SK-N-SH (cell line): ENCODE data around the gene STARD3NL. TPM values are rescaled to one million over a fixed set of nuclear protein-coding genes. Genes with fewer than 3 reads are reported as not detected.
"Not testable (repeated sequence)": the region's sequence is repeated elsewhere in the genome, so short reads cannot be mapped to it uniquely, and the experiment has no call there.

ENCODE experiments used
- CTCF ChIA-PET: fragments of 300-600, 350-600 bp; formaldehyde crosslinking; extraction: SDS; loops from one replicate; lab custom pipeline; 2021; lab: Yijun Ruan, JAX
- POLR2A ChIA-PET: fragments of 350-600 bp; sonication (Branson Sonifier 250); formaldehyde crosslinking; extraction: SDS; loops from one replicate; lab custom pipeline; 2020; ENCODE audit warnings: antibody characterized with exemption, inconsistent platforms; lab: Yijun Ruan, JAX
- DNase-seq: peaks from one replicate; pipeline ENCODE4 v3.0.0; 2012
- H2AFZ ChIP-seq: fragments of 200-600 bp; sonication (generic); 2 replicates; pipeline ENCODE4 v1.8.1; 2016; ENCODE audit warnings: antibody characterized with exemption, mild to moderate bottlenecking, low read depth
- H3F3A ChIP-seq: fragments of 200-600 bp; sonication (generic); replicated peaks from 2 replicates; pipeline ENCODE3; 2016; ENCODE audit warnings: antibody characterized with exemption, mild to moderate bottlenecking; ENCODE audit not compliant: insufficient read depth
- H3K27ac ChIP-seq, 2 experiments: fragments of 200-500 bp in 1 of 2; fragments of 200-600 bp in 1 of 2; sonication (Bioruptor generic) in 1 of 2; sonication (generic), shearing (Covaris generic) in 1 of 2; 2 replicates each; pipeline versions ENCODE4 v1.5.1 to v1.6.1; 2014 to 2016; ENCODE audit warnings: low read depth in 2 of 2, inconsistent platforms in 1 of 2, low read length in 1 of 2, mild to moderate bottlenecking in 1 of 2, mixed read lengths in 1 of 2
- H3K27me3 ChIP-seq: fragments of 200-600 bp; sonication (generic), shearing (Covaris generic); 2 replicates; pipeline ENCODE4 v1.6.1; 2016; ENCODE audit warnings: mixed run types; ENCODE audit not compliant: insufficient read depth
- H3K36me3 ChIP-seq, 2 experiments: fragments of 200-500 bp in 1 of 2; fragments of 200-600 bp in 1 of 2; sonication (Bioruptor generic) in 1 of 2; sonication (generic) in 1 of 2; replicated peaks in 1 of 2; 2 replicates each; pipeline versions ENCODE3 to v1.5.1; 2014 to 2016; ENCODE audit warnings: low read length in 1 of 2, mild to moderate bottlenecking in 1 of 2; ENCODE audit not compliant: insufficient read depth in 2 of 2, control insufficient read depth in 1 of 2
- H3K4me1 ChIP-seq, 2 experiments: fragments of 200-500 bp in 1 of 2; fragments of 200-600 bp in 1 of 2; sonication (Bioruptor generic) in 1 of 2; sonication (generic), shearing (Covaris generic) in 1 of 2; 2 replicates each; pipeline versions ENCODE4 v1.5.1 to v1.6.1; 2014 to 2016; ENCODE audit warnings: low read depth in 1 of 2, low read length in 1 of 2, mixed run types in 1 of 2; ENCODE audit not compliant: insufficient read depth in 2 of 2, control insufficient read depth in 1 of 2
- H3K4me2 ChIP-seq: fragments of 200-600 bp; sonication (generic), shearing (Covaris generic); 2 replicates; pipeline ENCODE4 v1.6.1; 2017; ENCODE audit warnings: mixed run types
- H3K4me3 ChIP-seq, 2 experiments: fragments of 200-500 bp in 1 of 2; fragments of 200-600 bp in 1 of 2; sonication (Bioruptor generic) in 1 of 2; sonication (generic), shearing (Covaris generic) in 1 of 2; 2 replicates each; pipeline versions ENCODE4 v1.5.1 to v1.8.1; 2014 to 2016; ENCODE audit warnings: low read depth in 2 of 2, inconsistent platforms in 1 of 2, low read length in 1 of 2, mild to moderate bottlenecking in 1 of 2, mixed read lengths in 1 of 2, moderate library complexity in 1 of 2
- H3K79me2 ChIP-seq: fragments of 200-600 bp; sonication (generic); 2 replicates; pipeline ENCODE4 v1.8.1; 2017; ENCODE audit warnings: mild to moderate bottlenecking; ENCODE audit not compliant: insufficient read depth
- H3K9ac ChIP-seq: fragments of 200-600 bp; sonication (generic); 2 replicates; pipeline ENCODE4 v1.6.1; 2017; ENCODE audit warnings: mixed run types
- H3K9me2 ChIP-seq: fragments of 200-600 bp; sonication (generic); 2 replicates; pipeline ENCODE4 v1.6.1; 2017; ENCODE audit warnings: mixed run types
- H3K9me3 ChIP-seq: fragments of 200-600 bp; sonication (generic); 2 replicates; pipeline ENCODE4 v1.6.1; 2017; ENCODE audit warnings: mixed run types, mild to moderate bottlenecking, moderate library complexity
- H4K20me1 ChIP-seq: fragments of 200-600 bp; sonication (generic); 2 replicates; pipeline ENCODE4 v1.6.1; 2017; ENCODE audit warnings: mild to moderate bottlenecking, mixed run types; ENCODE audit not compliant: insufficient read depth
- EZH2phosphoT487 ChIP-seq: fragments of 200-600 bp; sonication (generic); IDR thresholded peaks from 2 replicates; pipeline ENCODE4 v1.6.1; 2017; ENCODE audit warnings: low read depth, mixed run types, mild to moderate bottlenecking, antibody characterized with exemption, moderate library complexity, borderline replicate concordance
- GABPA ChIP-seq: IDR thresholded peaks from 2 replicates; pipeline ENCODE4 v1.4.0; 2012; ENCODE audit warnings: low read depth, mild to moderate bottlenecking
- MAX ChIP-seq: IDR thresholded peaks from 2 replicates; pipeline ENCODE4 v1.4.0; 2012; ENCODE audit warnings: low read depth
- NFIC ChIP-seq: IDR thresholded peaks from 2 replicates; pipeline ENCODE4 v1.4.0; 2012; ENCODE audit warnings: borderline replicate concordance
- POLR2AphosphoS5 ChIP-seq: IDR thresholded peaks from 2 replicates; pipeline ENCODE4 v1.6.1; 2012; ENCODE audit warnings: low read depth, low read length
- RFX5 ChIP-seq: IDR thresholded peaks from 2 replicates; pipeline ENCODE4 v1.6.1; 2012; ENCODE audit warnings: mild to moderate bottlenecking, improper control_type of control experiment, low read length
- TCF12 ChIP-seq: IDR thresholded peaks from 2 replicates; pipeline ENCODE4 v1.4.0; 2012
- TEAD4 ChIP-seq: IDR thresholded peaks from 2 replicates; pipeline ENCODE4 v1.4.0; 2012; ENCODE audit warnings: mild to moderate bottlenecking, borderline replicate concordance; ENCODE audit not compliant: insufficient read depth
- USF1 ChIP-seq: IDR thresholded peaks from 2 replicates; pipeline ENCODE4 v1.4.0; 2012; ENCODE audit warnings: low read depth, borderline replicate concordance
- ZBTB33 ChIP-seq: IDR thresholded peaks from 2 replicates; pipeline ENCODE4 v1.4.0; 2012; ENCODE audit warnings: low read depth, borderline replicate concordance
- WGBS: methylation state at CpG from one replicate; pipeline ENCODE4 v1.1.6; 2017; ENCODE audit warnings: low lambda C conversion rate; 5-methylcytosine and 5-hydroxymethylcytosine counted together
- polyA plus RNA-seq, 3 experiments: library from polyadenylated mRNA; depleted of rRNA; stranded (reverse); fragments of >200 nt; gene quantifications; 2 replicates each; pipeline ENCODE4 v1.2.3, GENCODE V29; 2012

Gene STARD3NL
- polyA plus RNA-seq, 1 of the 3 experiments (the other 2 are of a cell fraction): 46.3 TPM

GRCh38 chr7:38259157-38259556, 81.1 kb downstream of the STARD3NL start:
- H3F3A ChIP-seq, DNase-seq, H3K9me3 ChIP-seq, H2AFZ ChIP-seq, H3K79me2 ChIP-seq, H3K4me3 ChIP-seq, H3K4me1 ChIP-seq, H3K4me2 ChIP-seq, H3K36me3 ChIP-seq, H4K20me1 ChIP-seq, H3K27me3 ChIP-seq, H3K9ac ChIP-seq, POLR2A ChIA-PET, H3K27ac ChIP-seq, H3K9me2 ChIP-seq: not testable (repeated sequence)
- WGBS: 56% methylated on average over 8 of the region's 8 CpGs
- CTCF ChIA-PET: interaction anchor here (2.0 kb wide), 1 partner anchor 152 kb away, joined by 4 read pairs; no protein-coding TSS in a partner anchor

GRCh38 chr7:38261601-38262000, 83.6 kb downstream of the STARD3NL start:
- POLR2A ChIA-PET, H3K9ac ChIP-seq, H3F3A ChIP-seq, H3K4me1 ChIP-seq, H3K4me3 ChIP-seq, H4K20me1 ChIP-seq, H3K27ac ChIP-seq, H3K79me2 ChIP-seq, H3K27me3 ChIP-seq, H3K4me2 ChIP-seq, H3K9me3 ChIP-seq, H3K9me2 ChIP-seq, H3K36me3 ChIP-seq, H2AFZ ChIP-seq, DNase-seq: not testable (repeated sequence)
- WGBS: 67% methylated on average over 12 of the region's 12 CpGs
- CTCF ChIA-PET: interaction anchor here (0.6 kb wide), 1 partner anchor 649 kb away, joined by 4 read pairs; no protein-coding TSS in a partner anchor

- H4K20me1 ChIP-seq, H3K79me2 ChIP-seq, H3K9me3 ChIP-seq, H3K27ac ChIP-seq, H3F3A ChIP-seq, H3K4me1 ChIP-seq, H3K9me2 ChIP-seq, H3K4me3 ChIP-seq, H3K27me3 ChIP-seq, POLR2A ChIA-PET, H3K4me2 ChIP-seq, H3K36me3 ChIP-seq, H2AFZ ChIP-seq, H3K9ac ChIP-seq, CTCF ChIA-PET, DNase-seq: not testable (repeated sequence)
- 12% methylated on average over 2 of the region's 2 CpGs for WGBS
Observed at GRCh38 chr7:38262026-38262425, 84.0 kb downstream of the STARD3NL start.

- Histone ChIP-seq H3K79me2 (no peaks in the 10 kb centered on the region), H3K4me1 (no peaks in the 10 kb centered on the region), H3F3A (no peaks in the 10 kb centered on the region), H3K4me2 (no peak overlapping the region), H3K9ac (no peak overlapping the region), H3K4me3 (no peak overlapping the region), H3K9me3 (no peaks in the 10 kb centered on the region), H3K9me2 (no peaks in the 10 kb centered on the region), H3K36me3 (no peaks in the 10 kb centered on the region), H3K27ac (no peak overlapping the region), H4K20me1 (no peaks in the 10 kb centered on the region), H3K27me3 (peaks cover 5% of the 10 kb centered on the region), H2AFZ (no peak overlapping the region)
- DNase-seq: no peak
- CTCF ChIA-PET: no interaction called here
- POLR2A ChIA-PET: no interaction called here
- TF ChIP-seq MAX (no peak), ZBTB33 (no peak), TEAD4 (no peak), TCF12 (no peak), NFIC (no peak), POLR2AphosphoS5 (no peak), USF1 (no peak), GABPA (no peak), EZH2phosphoT487 (no peak), RFX5 (no peak)
- WGBS: 57% methylated on average over 5 of the region's 5 CpGs
Observed at GRCh38 chr7:38262545-38262944, 84.5 kb downstream of the STARD3NL start.
